SW 1271 (cell line): ENCODE measurements around the gene MYOF.

ENCODE experiments used
- DNase-seq, 2 experiments: peaks; one replicate each; lab custom pipeline; 2025; lab: John Stamatoyannopoulos, UW

MYOF gene

GRCh38 chr10:93482145-93482834 lies at the start of gene MYOF:
TSS of gene MYOF (minus strand) at chr10:93482334. CDS start at chr10:93482194, 140 bp downstream.
- DNase-seq: peak; percentile 57 to 89

- no peak for DNase-seq
These were observed 36.4 kb upstream of the MYOF start for GRCh38 chr10:93518531-93518930.

- DNase-seq: no peak
These were observed 33.9 kb upstream of the MYOF start for GRCh38 chr10:93516006-93516380.

- no peak for DNase-seq
These were observed 33.2 kb upstream of the MYOF start for GRCh38 chr10:93515071-93516005.

GRCh38 chr10:93514521-93514920 lies 32.4 kb upstream of the MYOF start:
- no peak for DNase-seq

GRCh38 chr10:93513091-93513490 lies 31.0 kb upstream of the MYOF start:
- no peak for DNase-seq

GRCh38 chr10:93512565-93512964 lies 30.4 kb upstream of the MYOF start:
- no peak for DNase-seq

- DNase-seq: no peak
These were observed 27.7 kb upstream of the MYOF start for GRCh38 chr10:93509816-93510215.

- DNase-seq: no peak
These were observed 22.9 kb upstream of the MYOF start for GRCh38 chr10:93505075-93505474.

- no peak for DNase-seq
These were observed 20.9 kb upstream of the MYOF start for GRCh38 chr10:93503075-93503474.

GRCh38 chr10:93501650-93502049 lies 19.5 kb upstream of the MYOF start:
- no peak for DNase-seq

GRCh38 chr10:93498166-93498565 lies 16.0 kb upstream of the MYOF start:
- no peak for DNase-seq

GRCh38 chr10:93496322-93497041 lies 14.3 kb upstream of the MYOF start, which contains the start of gene CEP55:
TSS of gene CEP55 (plus strand) at chr10:93496612. CDS start at chr10:93500052, 3,440 bp downstream.
- DNase-seq: peak; percentile 64 to 87

GRCh38 chr10:93495654-93496321 lies 13.7 kb upstream of the MYOF start:
- no peak for DNase-seq

GRCh38 chr10:93494494-93494893 lies 12.4 kb upstream of the MYOF start:
- no peak for DNase-seq

GRCh38 chr10:93493162-93493561 lies 11.0 kb upstream of the MYOF start:
- DNase-seq: no peak

GRCh38 chr10:93491602-93492121 lies 9.5 kb upstream of the MYOF start:
- no peak for DNase-seq

- DNase-seq: no peak
These were observed 6.9 kb upstream of the MYOF start for GRCh38 chr10:93488956-93489528.

- DNase-seq: no peak
These were observed 3.6 kb upstream of the MYOF start for GRCh38 chr10:93485690-93486089.

- DNase-seq: no peak
These were observed 443 bp downstream of the MYOF start for GRCh38 chr10:93481637-93482144.

- DNase-seq: no peak
These were observed 3.3 kb downstream of the MYOF start for GRCh38 chr10:93478873-93479272.
